A549 (cell line): Measurements from ENCODE around the gene P2RX4.

Experiments used
- ESRRA ChIP-seq: fragments of 150-350 bp; IDR thresholded peaks from 2 replicates; pipeline ENCODE4 v1.6.1; 2014; ENCODE audit warnings: mild to moderate bottlenecking, low read length, borderline replicate concordance
- POLR2A ChIP-seq: IDR thresholded peaks from 2 replicates; pipeline ENCODE4 v1.6.1; 2012; ENCODE audit warnings: mild to moderate bottlenecking, low read length
- RAD21 ChIP-seq, 2 experiments: fragments of >200 bp in 1 of 2; sonication (Bioruptor Twin) in 1 of 2; formaldehyde crosslinking in 1 of 2; IDR thresholded peaks in 1 of 2; conservative IDR thresholded peaks in 1 of 2; 2 replicates in 1 of 2; 3 replicates in 1 of 2; pipeline ENCODE4 v1.6.1; 2012 to 2018; ENCODE audit warnings: inconsistent platforms in 1 of 2
- RFX5 ChIP-seq: fragments of 450-650 bp; IDR thresholded peaks from 2 replicates; pipeline ENCODE4 v1.7.1; 2014; ENCODE audit warnings: antibody characterized with exemption, mild to moderate bottlenecking, moderate library complexity
- SMC3 ChIP-seq: fragments of >200 bp; sonication (Bioruptor Twin); formaldehyde crosslinking; IDR thresholded peaks from 3 replicates; pipeline ENCODE4 v1.6.1; 2018; ENCODE audit warnings: inconsistent platforms
- TF ChIP-seq, protein P1 (sequence below): fragments of 150-350 bp; IDR thresholded peaks from 2 replicates; pipeline ENCODE4 v1.6.1; 2014; ENCODE audit warnings: low read depth, mild to moderate bottlenecking, low read length
- TF ChIP-seq, protein P2 (sequence below): fragments of >200 bp; sonication (Bioruptor Twin); formaldehyde crosslinking; IDR thresholded peaks from 3 replicates; pipeline ENCODE4 v1.5.1; 2016

GRCh38 chr12:121223292-121224285 lies 13.7 kb downstream of the P2RX4 start:
- TF ChIP-seq, protein P1, sequence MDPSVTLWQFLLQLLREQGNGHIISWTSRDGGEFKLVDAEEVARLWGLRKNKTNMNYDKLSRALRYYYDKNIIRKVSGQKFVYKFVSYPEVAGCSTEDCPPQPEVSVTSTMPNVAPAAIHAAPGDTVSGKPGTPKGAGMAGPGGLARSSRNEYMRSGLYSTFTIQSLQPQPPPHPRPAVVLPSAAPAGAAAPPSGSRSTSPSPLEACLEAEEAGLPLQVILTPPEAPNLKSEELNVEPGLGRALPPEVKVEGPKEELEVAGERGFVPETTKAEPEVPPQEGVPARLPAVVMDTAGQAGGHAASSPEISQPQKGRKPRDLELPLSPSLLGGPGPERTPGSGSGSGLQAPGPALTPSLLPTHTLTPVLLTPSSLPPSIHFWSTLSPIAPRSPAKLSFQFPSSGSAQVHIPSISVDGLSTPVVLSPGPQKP, result no peak
- TF ChIP-seq, protein P2, sequence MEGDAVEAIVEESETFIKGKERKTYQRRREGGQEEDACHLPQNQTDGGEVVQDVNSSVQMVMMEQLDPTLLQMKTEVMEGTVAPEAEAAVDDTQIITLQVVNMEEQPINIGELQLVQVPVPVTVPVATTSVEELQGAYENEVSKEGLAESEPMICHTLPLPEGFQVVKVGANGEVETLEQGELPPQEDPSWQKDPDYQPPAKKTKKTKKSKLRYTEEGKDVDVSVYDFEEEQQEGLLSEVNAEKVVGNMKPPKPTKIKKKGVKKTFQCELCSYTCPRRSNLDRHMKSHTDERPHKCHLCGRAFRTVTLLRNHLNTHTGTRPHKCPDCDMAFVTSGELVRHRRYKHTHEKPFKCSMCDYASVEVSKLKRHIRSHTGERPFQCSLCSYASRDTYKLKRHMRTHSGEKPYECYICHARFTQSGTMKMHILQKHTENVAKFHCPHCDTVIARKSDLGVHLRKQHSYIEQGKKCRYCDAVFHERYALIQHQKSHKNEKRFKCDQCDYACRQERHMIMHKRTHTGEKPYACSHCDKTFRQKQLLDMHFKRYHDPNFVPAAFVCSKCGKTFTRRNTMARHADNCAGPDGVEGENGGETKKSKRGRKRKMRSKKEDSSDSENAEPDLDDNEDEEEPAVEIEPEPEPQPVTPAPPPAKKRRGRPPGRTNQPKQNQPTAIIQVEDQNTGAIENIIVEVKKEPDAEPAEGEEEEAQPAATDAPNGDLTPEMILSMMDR, result no peak
- TF ChIP-seq POLR2A, result no peak
- 0 out of 5 replicates have a peak, but pooled peaks of 1 of the 2 experiments have one; percentile 24 for TF ChIP-seq RAD21 (conservative IDR thresholded peaks at IDR 0.05 in 1 of 2, IDR thresholded peaks at IDR 0.05 in 1 of 2)
- TF ChIP-seq ESRRA, result no peak
- no peak for TF ChIP-seq RFX5
- no peak for TF ChIP-seq SMC3
